Trophoblast cell (in vitro differentiated cells and primary cell): ENCODE measurements around the gene ARPC2. TPM values are rescaled to one million over a fixed set of nuclear protein-coding genes. Genes with fewer than 3 reads are reported as not detected.
A peak's percentile ranks its signal among the peaks of the same experiment; 100 is the strongest.

Experiments used
- DNase-seq, 2 donors: peaks; one replicate each; pipeline ENCODE4 v3.0.0-alpha.2; 2016
- H2AFZ ChIP-seq: 2 replicates; pipeline ENCODE4 v1.6.1; 2013; ENCODE audit warnings: low read length, moderate library complexity, mild to moderate bottlenecking; ENCODE audit not compliant: insufficient read depth, poor library complexity
- H2AK5ac ChIP-seq: 2 replicates; pipeline ENCODE4 v1.6.1; 2013; ENCODE audit warnings: mild to moderate bottlenecking, low read length
- H2BK120ac ChIP-seq: 2 replicates; pipeline ENCODE4 v1.6.1; 2013; ENCODE audit warnings: low read length, mild to moderate bottlenecking, moderate library complexity; ENCODE audit not compliant: insufficient read depth, poor library complexity
- H2BK12ac ChIP-seq: 2 replicates; pipeline ENCODE4 v1.6.1; 2013; ENCODE audit warnings: mild to moderate bottlenecking, low read length, moderate library complexity
- H2BK5ac ChIP-seq: 2 replicates; pipeline ENCODE4 v1.6.1; 2013; ENCODE audit warnings: low read length, low read depth, moderate library complexity, mild to moderate bottlenecking; ENCODE audit not compliant: poor library complexity
- H3K14ac ChIP-seq: 2 replicates; pipeline ENCODE4 v1.6.1; 2013; ENCODE audit warnings: mild to moderate bottlenecking, low read length
- H3K18ac ChIP-seq: 2 replicates; pipeline ENCODE4 v1.6.1; 2013; ENCODE audit warnings: mild to moderate bottlenecking, low read length
- H3K23ac ChIP-seq: 2 replicates; pipeline ENCODE4 v1.6.1; 2013; ENCODE audit warnings: low read length
- H3K27ac ChIP-seq: 2 replicates; pipeline ENCODE4 v1.5.1; 2013; ENCODE audit warnings: low read depth, mild to moderate bottlenecking, inconsistent platforms, low read length, moderate library complexity
- H3K27me3 ChIP-seq: 2 replicates; pipeline ENCODE4 v1.6.1; 2013; ENCODE audit warnings: inconsistent platforms, mild to moderate bottlenecking, low read length, moderate library complexity; ENCODE audit not compliant: insufficient read depth
- H3K36me3 ChIP-seq, 2 experiments: 1 replicate in 1 of 2; 2 replicates in 1 of 2; pipeline ENCODE4 v1.6.1; 2013; ENCODE audit warnings: low read length in 2 of 2, mild to moderate bottlenecking in 2 of 2, moderate library complexity in 1 of 2; ENCODE audit not compliant: insufficient read depth in 2 of 2, control insufficient read depth in 1 of 2
- H3K4ac ChIP-seq: 2 replicates; pipeline ENCODE4 v1.6.1; 2013; ENCODE audit warnings: low read depth, mild to moderate bottlenecking, low read length, moderate library complexity
- H3K4me1 ChIP-seq, 2 experiments: 1 replicate in 1 of 2; 2 replicates in 1 of 2; pipeline ENCODE4 v1.6.1; 2013; ENCODE audit warnings: low read length in 2 of 2, mild to moderate bottlenecking in 2 of 2, moderate library complexity in 1 of 2; ENCODE audit not compliant: insufficient read depth in 2 of 2, control insufficient read depth in 1 of 2
- H3K4me2 ChIP-seq: 2 replicates; pipeline ENCODE4 v1.6.1; 2013; ENCODE audit warnings: inconsistent platforms, mild to moderate bottlenecking, low read length, moderate library complexity
- H3K4me3 ChIP-seq: 2 replicates; pipeline ENCODE4 v1.5.1; 2013; ENCODE audit warnings: mild to moderate bottlenecking, low read depth, low read length, inconsistent platforms
- H3K79me1 ChIP-seq: one replicate; pipeline ENCODE4 v1.6.1; 2013; ENCODE audit warnings: low read length
- H3K79me2 ChIP-seq: 2 replicates; pipeline ENCODE4 v1.6.1; 2013; ENCODE audit warnings: low read length, mild to moderate bottlenecking; ENCODE audit not compliant: control insufficient read depth, insufficient read depth, poor library complexity
- H3K9ac ChIP-seq: 2 replicates; pipeline ENCODE4 v1.6.1; 2013; ENCODE audit warnings: mild to moderate bottlenecking, low read length
- H3K9me3 ChIP-seq: 2 replicates; pipeline ENCODE4 v1.6.1; 2013; ENCODE audit warnings: low read depth, mild to moderate bottlenecking, control low read depth, inconsistent platforms, low read length; ENCODE audit not compliant: insufficient read depth
- H4K12ac ChIP-seq: 2 replicates; pipeline ENCODE4 v1.6.1; 2013; ENCODE audit warnings: low read depth, mild to moderate bottlenecking, low read length, moderate library complexity
- H4K8ac ChIP-seq: 2 replicates; pipeline ENCODE4 v1.6.1; 2013; ENCODE audit warnings: low read depth, mild to moderate bottlenecking, low read length, moderate library complexity
- H4K91ac ChIP-seq: one replicate; pipeline ENCODE4 v1.6.1; 2013; ENCODE audit warnings: low read depth, mild to moderate bottlenecking, low read length, moderate library complexity
- WGBS: extraction: QIAGEN DNeasy Blood & Tissue Kit; methylation state at CpG from one replicate; pipeline ENCODE4 v1.1.7; 2013; ENCODE audit warnings: missing lambda C conversion rate; ENCODE audit not compliant: insufficient read length, insufficient coverage; ENCODE audit errors: extremely low coverage; 5-methylcytosine and 5-hydroxymethylcytosine counted together
- polyA plus RNA-seq: library from polyadenylated mRNA; stranded (reverse); fragments of 200-250 nt; gene quantifications from 2 replicates; pipeline ENCODE4 v1.2.3, GENCODE V29; 2013

Gene ARPC2
- 573 and 598 TPM in 2 replicates for polyA plus RNA-seq

DNA sequence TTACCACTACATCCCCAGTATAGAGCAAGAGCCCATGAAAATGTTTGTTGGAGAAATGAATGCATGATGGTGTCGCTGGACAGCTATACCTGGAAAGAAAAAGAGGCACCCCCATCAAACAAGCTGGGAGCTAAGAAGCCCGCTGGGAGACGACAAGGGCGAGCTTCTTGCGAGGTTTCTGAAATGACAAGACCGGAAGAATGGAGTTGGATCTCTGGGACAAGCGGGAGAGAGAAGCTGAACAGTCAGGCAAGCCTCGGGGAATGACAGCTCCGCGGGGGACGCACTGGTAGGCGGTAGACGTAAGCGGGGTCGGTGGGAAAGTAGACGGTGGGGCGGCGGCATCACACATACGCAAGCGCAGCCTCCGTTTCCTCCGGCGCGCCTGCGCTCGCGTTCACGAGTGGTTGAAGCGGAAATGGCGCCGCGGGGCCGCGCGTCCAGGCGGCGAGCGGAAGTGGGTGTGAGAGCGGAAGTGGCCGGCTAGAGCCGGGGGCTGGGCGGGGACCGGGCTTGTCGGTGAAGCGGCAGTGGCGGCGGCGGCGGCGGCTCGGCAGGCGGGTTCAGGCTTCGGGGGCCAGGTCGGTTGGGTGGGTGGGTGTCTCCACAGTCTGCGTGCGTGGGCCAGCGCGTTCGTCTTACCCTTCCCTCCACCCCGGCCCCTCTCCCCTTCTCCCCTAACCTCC, at the start of gene ARPC2:
ARPC2 (plus strand) TSS at position 516 of the 686 bp plus-strand sequence. CDS start 282 bp downstream, outside the sequence.
- DNase-seq: peak; percentile 96 to 98
- WGBS: no CpG with 5 or more reads among the region's 60 CpGs
- H3K79me1 ChIP-seq: peaks cover 16% of the 10 kb centered on the region
- peak within 1 kb of the TSS; percentile 29 for H2BK12ac ChIP-seq
- H3K4me3 ChIP-seq: peak within 1 kb of the TSS; percentile 96
- peaks cover 3 to 9% of the 10 kb centered on the region in 2 experiments for H3K36me3 ChIP-seq
- peak within 1 kb of the TSS; percentile 85 for H4K8ac ChIP-seq
- peak within 1 kb of the TSS; percentile 97 for H2BK5ac ChIP-seq
- peaks cover 28% of the 10 kb centered on the region for H3K79me2 ChIP-seq
- H3K23ac ChIP-seq: no peak within 1 kb of the TSS
- H3K4me1 ChIP-seq: peaks cover 8 to 15% of the 10 kb centered on the region in 2 experiments
- H3K27ac ChIP-seq: peak within 1 kb of the TSS; percentile 91
- H3K4me2 ChIP-seq: peak within 1 kb of the TSS; percentile 79
- H2BK120ac ChIP-seq: peak within 1 kb of the TSS; percentile 57
- H3K14ac ChIP-seq: peak within 1 kb of the TSS; percentile 96
- no peaks in the 10 kb centered on the region for H3K27me3 ChIP-seq
- peak within 1 kb of the TSS; percentile 91 for H2AFZ ChIP-seq
- peak within 1 kb of the TSS; percentile 94 for H4K12ac ChIP-seq
- peak within 1 kb of the TSS; percentile 94 for H2AK5ac ChIP-seq
- H3K4ac ChIP-seq: peak within 1 kb of the TSS; percentile 100
- no peaks in the 10 kb centered on the region for H3K9me3 ChIP-seq
- peak within 1 kb of the TSS; percentile 97 for H4K91ac ChIP-seq
- peak within 1 kb of the TSS; percentile 96 for H3K9ac ChIP-seq
- peak within 1 kb of the TSS; percentile 95 for H3K18ac ChIP-seq

- Histone ChIP-seq H2BK120ac (no peak overlapping the region), H3K4me2 (no peak overlapping the region), H3K4ac (no peak overlapping the region), H4K12ac (no peak overlapping the region), H3K79me1 (no peaks in the 10 kb centered on the region), H3K36me3 (no peaks in the 10 kb centered on the region), H4K8ac (no peak overlapping the region), H4K91ac (no peak overlapping the region), H2AFZ (no peak overlapping the region), H2BK12ac (no peak overlapping the region), H2AK5ac (no peak overlapping the region), H3K14ac (no peak overlapping the region), H2BK5ac (no peak overlapping the region), H3K23ac (no peak overlapping the region), H3K4me3 (no peak overlapping the region), H3K4me1 (peaks cover 2 to 3% of the 10 kb centered on the region in 2 experiments), H3K9ac (no peak overlapping the region), H3K27me3 (no peaks in the 10 kb centered on the region), H3K9me3 (peaks cover 3% of the 10 kb centered on the region), H3K27ac (no peak overlapping the region), H3K79me2 (no peaks in the 10 kb centered on the region), H3K18ac (no peak overlapping the region)
- WGBS: no CpG with 5 or more reads among the region's 1 CpG
- DNase-seq: no peak
These were observed 49.0 kb upstream of the ARPC2 start for GRCh38 chr2:218168016-218168415.

DNA sequence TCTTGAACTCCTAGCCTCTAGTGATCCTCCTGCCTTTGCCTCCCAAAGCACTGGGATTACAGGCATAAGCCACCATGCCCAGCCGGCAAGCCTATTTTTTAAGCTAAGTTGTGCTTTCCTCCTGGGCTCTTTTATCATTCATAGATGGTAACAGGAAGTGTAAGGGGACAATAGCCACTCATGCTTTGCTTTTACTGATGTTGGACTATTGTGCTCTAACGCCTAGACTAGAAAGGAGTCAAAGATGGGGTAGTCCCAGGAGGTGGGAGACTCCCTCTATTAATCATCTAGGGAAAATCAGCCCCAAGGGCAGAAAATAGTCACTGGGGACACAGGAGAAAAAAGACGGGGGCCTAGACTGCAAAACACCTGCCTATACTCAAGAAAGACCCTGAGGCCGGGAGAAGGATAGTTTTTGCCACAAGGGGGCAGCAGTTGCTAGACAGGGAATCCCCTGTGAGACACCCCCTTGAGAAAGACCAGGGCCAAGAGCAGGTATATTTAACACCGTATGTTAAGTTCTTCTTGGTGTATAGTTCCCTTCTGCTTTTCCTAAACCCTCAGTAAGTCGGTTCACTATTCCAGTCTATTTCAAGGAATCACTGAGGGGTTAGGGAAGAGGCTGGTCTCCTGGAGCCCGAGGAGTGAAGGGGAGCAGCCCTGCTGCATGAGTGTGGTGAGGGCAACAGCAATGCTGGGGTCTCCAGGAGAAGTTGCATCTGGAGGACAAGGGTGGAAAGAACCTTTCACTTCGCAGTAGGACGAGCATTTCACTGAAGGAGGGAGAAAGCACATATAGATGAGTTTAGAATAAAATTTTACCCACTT, 48.1 kb upstream of the ARPC2 start:
- H3K79me2 ChIP-seq: no peaks in the 10 kb centered on the region
- H3K36me3 ChIP-seq: no peaks in the 10 kb centered on the region
- H4K8ac ChIP-seq: no peak overlapping the region
- peak; percentile 72 to 91 for DNase-seq
- H3K27ac ChIP-seq: no peak overlapping the region
- H3K79me1 ChIP-seq: no peaks in the 10 kb centered on the region
- H2AK5ac ChIP-seq: no peak overlapping the region
- no peak overlapping the region for H4K91ac ChIP-seq
- no peak overlapping the region for H2AFZ ChIP-seq
- H3K23ac ChIP-seq: no peak overlapping the region
- no peak overlapping the region for H3K14ac ChIP-seq
- no peak overlapping the region for H3K4me3 ChIP-seq
- H3K4me1 ChIP-seq: peaks cover 2 to 3% of the 10 kb centered on the region in 2 experiments
- no peaks in the 10 kb centered on the region for H3K27me3 ChIP-seq
- peaks cover 3% of the 10 kb centered on the region for H3K9me3 ChIP-seq
- no peak overlapping the region for H3K18ac ChIP-seq
- H3K4me2 ChIP-seq: no peak overlapping the region
- no peak overlapping the region for H2BK120ac ChIP-seq
- H2BK12ac ChIP-seq: no peak overlapping the region
- no CpG with 5 or more reads among the region's 9 CpGs for WGBS
- H2BK5ac ChIP-seq: no peak overlapping the region
- no peak overlapping the region for H4K12ac ChIP-seq
- no peak overlapping the region for H3K9ac ChIP-seq
- no peak overlapping the region for H3K4ac ChIP-seq

GRCh38 chr2:218169757-218170546, 47.0 kb upstream of the ARPC2 start:
- H3K23ac ChIP-seq: no peak overlapping the region
- DNase-seq: peak; percentile 88 to 97
- no peak overlapping the region for H3K14ac ChIP-seq
- no peaks in the 10 kb centered on the region for H3K27me3 ChIP-seq
- no peak overlapping the region for H2AK5ac ChIP-seq
- no peak overlapping the region for H3K9ac ChIP-seq
- no peak overlapping the region for H2BK5ac ChIP-seq
- no peak overlapping the region for H2BK120ac ChIP-seq
- H4K8ac ChIP-seq: no peak overlapping the region
- peak overlapping the region; percentile 28 for H3K27ac ChIP-seq
- H4K12ac ChIP-seq: no peak overlapping the region
- H2BK12ac ChIP-seq: no peak overlapping the region
- no peaks in the 10 kb centered on the region for H3K36me3 ChIP-seq
- no CpG with 5 or more reads among the region's 5 CpGs for WGBS
- H3K79me2 ChIP-seq: no peaks in the 10 kb centered on the region
- no peak overlapping the region for H3K18ac ChIP-seq
- no peak overlapping the region for H3K4ac ChIP-seq
- H3K4me3 ChIP-seq: no peak overlapping the region
- no peak overlapping the region for H3K4me2 ChIP-seq
- no peaks in the 10 kb centered on the region for H3K79me1 ChIP-seq
- no peaks in the 10 kb centered on the region for H3K9me3 ChIP-seq
- H2AFZ ChIP-seq: peak overlapping the region; percentile 8
- peaks cover 2 to 3% of the 10 kb centered on the region in 2 experiments for H3K4me1 ChIP-seq
- H4K91ac ChIP-seq: peak overlapping the region; percentile 45
